RWPE1 (cell line): Measurements from ENCODE around the gene AGPAT3.

Experiments
- CTCF ChIA-PET: fragments of 350-600 bp; sonication (Branson Sonifier 250); formaldehyde crosslinking; extraction: SDS; loops from one replicate; lab custom pipeline; 2021; lab: Yijun Ruan, JAX
- POLR2A ChIA-PET: fragments of 400-600 bp; formaldehyde crosslinking; extraction: SDS; loops from one replicate; lab custom pipeline; 2020; ENCODE audit warnings: antibody characterized with exemption; ENCODE audit not compliant: low non-redundant PET; lab: Yijun Ruan, JAX
- DNase-seq: peaks from one replicate; pipeline ENCODE4 v3.0.0; 2012; ENCODE audit warnings: low spot score
- H3K27ac ChIP-seq: fragments of 450-650 bp; 2 replicates; pipeline ENCODE4 v1.5.1; 2017
- TF ChIP-seq, protein P1 (sequence below): fragments of 450-650 bp; conservative IDR thresholded peaks from 2 replicates; pipeline ENCODE4 v1.5.1; 2017; ENCODE audit warnings: low read depth, mild to moderate bottlenecking

Gene AGPAT3

DNA sequence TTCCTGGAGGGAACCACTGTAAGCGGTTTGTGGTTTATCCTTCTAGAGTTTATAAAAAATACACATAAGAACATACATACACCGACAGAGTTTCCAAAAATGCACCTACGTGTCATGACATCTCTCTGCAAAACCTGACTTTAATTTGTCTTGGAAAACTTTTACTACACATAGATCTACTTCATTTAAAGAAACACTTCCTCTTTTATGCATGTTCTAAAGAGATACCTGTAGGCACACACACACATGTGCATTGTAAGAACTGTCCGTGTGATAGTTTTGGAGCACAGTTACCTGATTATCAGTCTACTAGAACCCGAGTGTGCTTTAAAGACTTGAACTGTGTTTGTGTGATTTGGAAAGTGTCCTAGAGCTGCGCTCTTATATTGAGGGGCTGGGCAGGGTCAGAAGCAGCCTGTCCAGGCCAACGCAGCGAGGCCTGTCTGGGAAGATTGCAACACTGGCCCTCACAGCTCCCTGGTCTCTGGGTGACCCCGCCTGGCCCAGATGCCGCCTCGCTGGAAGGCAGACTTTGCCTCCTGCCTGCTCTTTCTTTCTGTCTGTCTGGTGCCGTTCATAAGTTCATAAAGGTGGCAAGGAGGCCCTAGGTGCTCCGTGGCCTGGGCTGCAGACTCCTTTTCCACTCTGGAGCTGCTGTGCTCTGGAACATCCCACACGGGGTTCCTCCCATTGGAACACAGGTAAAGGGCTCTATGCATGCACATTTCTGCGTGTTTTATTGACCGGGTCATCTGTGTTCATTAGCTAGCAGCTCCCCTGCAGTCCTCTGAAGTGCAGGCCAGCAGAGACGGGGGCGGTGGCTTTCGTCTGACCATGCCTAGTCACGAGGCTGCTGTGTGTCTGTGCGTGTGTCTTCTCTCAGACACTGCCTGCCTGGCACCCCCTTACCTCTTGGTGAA, 46.3 kb downstream of the AGPAT3 start:
- ChIA-PET CTCF (no interaction called here), POLR2A (interaction anchor here (0.6 kb wide), 1 partner anchor 893 kb away, joined by 7 read pairs; no protein-coding TSS in a partner anchor)
- no peak overlapping the region; the same call in 1 of the 2 replicates for H3K27ac ChIP-seq
- TF ChIP-seq, protein P1, sequence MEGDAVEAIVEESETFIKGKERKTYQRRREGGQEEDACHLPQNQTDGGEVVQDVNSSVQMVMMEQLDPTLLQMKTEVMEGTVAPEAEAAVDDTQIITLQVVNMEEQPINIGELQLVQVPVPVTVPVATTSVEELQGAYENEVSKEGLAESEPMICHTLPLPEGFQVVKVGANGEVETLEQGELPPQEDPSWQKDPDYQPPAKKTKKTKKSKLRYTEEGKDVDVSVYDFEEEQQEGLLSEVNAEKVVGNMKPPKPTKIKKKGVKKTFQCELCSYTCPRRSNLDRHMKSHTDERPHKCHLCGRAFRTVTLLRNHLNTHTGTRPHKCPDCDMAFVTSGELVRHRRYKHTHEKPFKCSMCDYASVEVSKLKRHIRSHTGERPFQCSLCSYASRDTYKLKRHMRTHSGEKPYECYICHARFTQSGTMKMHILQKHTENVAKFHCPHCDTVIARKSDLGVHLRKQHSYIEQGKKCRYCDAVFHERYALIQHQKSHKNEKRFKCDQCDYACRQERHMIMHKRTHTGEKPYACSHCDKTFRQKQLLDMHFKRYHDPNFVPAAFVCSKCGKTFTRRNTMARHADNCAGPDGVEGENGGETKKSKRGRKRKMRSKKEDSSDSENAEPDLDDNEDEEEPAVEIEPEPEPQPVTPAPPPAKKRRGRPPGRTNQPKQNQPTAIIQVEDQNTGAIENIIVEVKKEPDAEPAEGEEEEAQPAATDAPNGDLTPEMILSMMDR: no peak
- no peak for DNase-seq

DNA sequence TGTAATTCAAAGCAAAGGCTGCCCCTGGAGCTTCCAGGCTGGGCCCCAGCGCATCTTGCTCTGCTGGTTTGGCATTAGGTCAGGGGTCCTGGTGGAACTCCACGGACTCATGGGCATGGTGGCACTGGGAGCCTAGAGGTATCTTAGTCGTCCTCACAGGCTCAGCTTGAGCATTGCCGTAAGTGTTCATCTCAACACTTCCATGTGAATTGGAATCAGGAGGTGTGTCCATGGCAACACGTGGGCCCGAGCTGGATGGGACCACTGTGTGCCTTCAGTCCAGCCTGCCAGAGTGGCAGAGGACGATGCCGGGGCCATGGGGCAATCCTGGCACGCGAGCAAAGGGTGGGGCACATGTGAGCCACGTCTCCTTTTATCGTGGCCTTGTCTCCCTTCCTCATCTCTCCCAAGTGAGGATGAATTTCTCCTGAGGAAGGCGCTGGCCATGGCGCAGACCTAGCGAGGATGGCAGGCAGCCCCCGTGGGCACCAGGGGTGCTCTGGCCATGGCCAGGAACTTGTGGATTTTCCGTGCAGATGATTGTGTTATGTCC, 47.0 kb downstream of the AGPAT3 start:
- H3K27ac ChIP-seq: no peak overlapping the region; the same call in 1 of the 2 replicates
- TF ChIP-seq, protein P1: no peak
- ChIA-PET CTCF (no interaction called here), POLR2A (interaction anchor here (0.6 kb wide), 1 partner anchor 893 kb away, joined by 7 read pairs; no protein-coding TSS in a partner anchor)
- no peak for DNase-seq

DNA sequence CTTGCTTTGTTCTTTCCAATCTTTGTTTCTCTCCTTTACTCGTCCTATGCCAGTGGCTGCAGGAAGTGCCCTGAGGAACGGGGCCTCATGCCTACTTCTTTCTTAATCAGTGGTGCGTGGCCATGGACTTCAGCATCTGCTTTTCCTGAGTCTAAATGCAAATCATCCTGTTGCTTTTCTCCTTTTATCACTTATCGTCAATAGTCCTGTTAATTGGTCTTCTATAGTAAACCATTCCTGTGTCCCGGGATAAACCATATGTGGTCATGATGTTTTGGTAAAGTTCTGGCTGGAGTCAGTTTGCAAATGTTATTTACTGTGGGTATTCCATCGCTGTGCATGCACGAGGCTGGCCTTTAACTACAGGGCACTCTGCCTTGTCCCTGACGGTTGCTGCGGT, 47.5 kb downstream of the AGPAT3 start:
- ChIA-PET POLR2A (no interaction called here), CTCF (no interaction called here)
- no peak for DNase-seq
- no peak overlapping the region for H3K27ac ChIP-seq
- TF ChIP-seq, protein P1: no peak

DNA sequence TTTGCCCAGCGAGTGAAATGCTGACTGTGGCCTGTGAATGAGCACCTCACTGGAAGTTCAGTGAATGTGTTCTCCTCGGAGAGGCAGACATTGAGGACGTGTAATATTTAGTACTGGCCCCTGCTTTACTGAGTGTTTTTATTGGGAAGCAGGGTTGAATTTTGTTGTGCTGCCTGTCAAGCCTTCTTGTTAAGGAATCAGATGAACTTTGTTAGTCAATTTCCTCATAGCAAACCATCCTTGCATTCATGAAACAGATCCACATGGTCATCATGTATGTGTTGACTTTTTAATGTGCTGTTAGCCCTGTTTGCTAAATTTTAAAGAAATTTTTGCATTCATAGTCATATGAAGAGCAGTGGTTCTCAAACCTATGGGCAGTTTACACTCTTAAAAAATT, 47.9 kb downstream of the AGPAT3 start:
- no peak for DNase-seq
- POLR2A ChIA-PET: no interaction called here
- TF ChIP-seq, protein P1: no peak
- CTCF ChIA-PET: no interaction called here
- H3K27ac ChIP-seq: no peak overlapping the region

DNA sequence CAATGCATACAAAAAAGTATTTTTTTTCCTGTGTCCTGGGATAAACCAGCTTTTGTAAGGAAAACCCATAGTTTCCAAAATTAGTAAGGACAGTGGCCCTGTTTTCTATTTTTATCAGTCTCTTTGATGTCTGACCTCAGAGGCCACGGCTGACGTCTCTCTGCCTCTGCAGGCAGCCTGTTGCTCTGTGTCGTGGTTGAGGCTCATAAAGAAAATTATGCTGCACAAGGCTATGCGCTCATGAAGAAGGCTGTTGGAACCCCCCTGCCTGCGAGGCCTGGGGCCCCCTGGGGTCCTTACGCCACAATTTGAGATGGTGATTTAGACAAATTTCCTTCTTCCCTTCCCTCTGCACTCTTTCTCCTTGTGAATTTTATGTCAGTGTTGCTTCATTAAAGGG, 48.9 kb downstream of the AGPAT3 start:
- no peak overlapping the region for H3K27ac ChIP-seq
- TF ChIP-seq, protein P1: no peak
- no peak for DNase-seq
- CTCF ChIA-PET: no interaction called here
- POLR2A ChIA-PET: no interaction called here

DNA sequence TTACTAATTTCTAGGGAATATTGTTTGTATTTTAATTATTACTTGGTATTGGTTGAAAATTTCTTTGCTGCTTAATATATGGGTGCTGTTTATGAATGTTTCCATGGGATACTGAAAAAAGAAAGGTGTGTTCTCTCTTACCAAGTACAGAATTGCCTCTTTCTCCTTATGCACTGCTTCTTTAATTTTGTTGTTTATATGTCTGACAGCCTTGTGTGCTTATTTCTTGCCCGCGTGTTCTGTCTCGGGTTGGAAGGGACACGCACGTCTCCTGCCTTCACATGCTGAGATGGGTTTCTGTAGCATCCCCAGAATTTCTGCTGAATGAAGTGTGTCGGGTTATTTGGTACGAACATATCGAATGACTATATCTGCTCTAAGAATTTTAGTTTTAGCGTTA, 51.1 kb downstream of the AGPAT3 start:
- ChIA-PET CTCF (no interaction called here), POLR2A (no interaction called here)
- DNase-seq: no peak
- no peak overlapping the region for H3K27ac ChIP-seq
- TF ChIP-seq, protein P1: no peak
